DMS53 (cell line): ENCODE measurements around the gene CST2.
"Not testable (repeated sequence)": the region's sequence is repeated elsewhere in the genome, so short reads cannot be mapped to it uniquely, and the experiment has no call there.

Experiments
- DNase-seq: peaks from one replicate; lab custom pipeline; 2025; lab: John Stamatoyannopoulos, UW

CST2 gene, protein sequence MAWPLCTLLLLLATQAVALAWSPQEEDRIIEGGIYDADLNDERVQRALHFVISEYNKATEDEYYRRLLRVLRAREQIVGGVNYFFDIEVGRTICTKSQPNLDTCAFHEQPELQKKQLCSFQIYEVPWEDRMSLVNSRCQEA

DNA sequence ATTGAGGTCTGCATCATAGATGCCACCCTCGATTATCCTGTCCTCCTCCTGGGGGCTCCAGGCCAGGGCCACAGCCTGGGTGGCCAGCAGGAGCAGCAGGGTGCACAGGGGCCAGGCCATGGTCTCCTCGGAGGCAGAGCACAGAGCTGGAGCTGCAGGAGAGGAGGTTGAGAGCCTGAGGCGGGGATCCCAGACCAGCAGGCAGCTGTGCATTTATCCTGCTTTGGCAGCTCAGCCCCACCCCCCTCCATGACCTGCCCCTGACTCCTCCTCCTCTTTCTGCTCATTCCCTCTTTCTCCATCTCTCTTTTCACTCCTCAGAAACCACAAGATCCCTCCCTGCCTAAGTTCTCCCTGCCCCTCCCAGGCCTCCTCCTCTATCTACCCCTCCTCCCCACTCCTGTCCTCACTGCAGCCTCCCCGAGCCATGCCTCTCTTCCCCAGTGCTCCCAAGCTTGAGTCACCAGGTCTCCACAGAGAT lies at the start of gene CST2:
Gene CST2, minus strand, starts transcription at position 189 of the 481 bp plus-strand sequence. Its CDS starts 69 bp downstream, at position 120.
- DNase-seq = no peak

DNA sequence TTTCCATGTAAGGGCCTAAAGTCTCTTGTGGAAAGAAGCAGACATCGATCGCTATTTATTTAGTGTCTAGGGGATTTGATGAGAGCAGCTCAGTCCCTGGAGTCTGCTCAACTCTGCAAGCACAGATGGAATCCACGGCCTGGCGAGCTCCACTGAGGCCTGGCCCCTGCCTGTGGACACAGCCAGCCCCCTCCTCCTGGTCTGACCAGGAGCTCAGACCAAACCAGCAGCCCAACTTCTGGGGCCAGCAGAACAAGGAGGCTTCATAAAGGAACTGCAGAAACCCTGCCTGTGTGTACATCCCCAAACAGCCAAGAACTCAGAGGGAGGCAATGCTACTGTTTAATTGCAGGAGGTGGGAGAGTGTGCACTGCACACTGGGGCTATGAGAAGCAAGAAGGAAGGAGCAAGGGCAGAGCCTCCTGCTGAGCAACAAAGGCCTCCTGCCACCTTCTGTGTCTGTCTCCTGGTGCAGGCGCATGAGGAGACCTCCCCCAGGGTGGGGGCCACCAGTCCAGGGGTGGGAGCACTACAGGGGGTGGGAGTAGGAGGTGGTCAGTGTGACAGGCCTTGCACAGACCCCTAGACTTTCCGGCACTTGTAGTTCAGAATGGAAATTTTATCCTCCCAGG lies 49.2 kb upstream of the CST2 start:
- no peak for DNase-seq

DNA sequence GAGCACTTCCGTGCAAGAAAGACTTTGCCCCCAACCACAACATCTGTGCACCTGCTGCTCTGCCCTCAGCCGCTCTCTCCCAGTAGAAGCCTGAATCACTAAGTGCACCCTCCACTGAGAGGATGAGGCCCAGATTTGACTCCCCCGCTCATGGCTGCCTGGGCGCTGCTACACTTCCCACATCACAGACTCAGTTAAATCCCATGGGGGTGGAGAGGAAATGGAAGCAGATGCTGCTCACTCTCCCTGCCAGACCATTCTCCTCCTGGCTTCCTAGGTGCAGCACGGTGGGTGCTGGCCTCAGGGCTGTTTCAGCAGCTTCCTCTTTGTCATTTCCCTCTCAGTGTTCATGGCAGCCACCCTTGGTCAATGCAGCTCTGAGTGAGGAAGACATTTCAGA lies 48.2 kb upstream of the CST2 start:
- DNase-seq = no peak

DNA sequence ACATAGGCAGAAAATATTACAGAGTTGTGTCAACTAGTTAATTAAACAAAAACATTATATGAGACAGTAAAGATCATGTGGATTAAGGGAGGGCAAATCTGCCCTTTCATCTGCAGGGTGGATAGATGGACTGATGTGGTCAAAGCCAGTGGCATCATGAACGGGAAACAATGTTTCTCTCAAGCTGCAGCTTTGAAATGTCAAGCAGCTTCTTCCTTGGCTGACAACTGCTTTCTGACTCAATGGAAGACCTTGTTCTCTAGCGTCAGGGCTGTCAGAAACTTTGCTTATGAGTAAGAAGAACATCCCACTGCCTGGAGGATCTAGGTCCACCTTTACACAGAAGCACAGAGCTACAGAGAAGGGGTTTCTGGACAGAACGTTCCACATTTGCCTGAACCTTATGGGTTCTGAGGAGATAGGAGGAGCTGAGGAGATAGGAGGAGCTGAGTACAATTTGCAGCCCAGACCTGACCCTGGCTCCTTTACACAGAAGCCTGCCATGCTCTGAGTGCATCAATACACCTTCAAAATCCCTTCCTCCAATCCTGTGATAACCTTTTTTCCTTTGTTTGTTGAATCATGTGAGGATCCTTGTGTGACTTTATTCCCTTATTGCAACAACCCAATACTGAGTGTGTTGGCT lies 47.0 kb upstream of the CST2 start:
- no peak for DNase-seq

DNA sequence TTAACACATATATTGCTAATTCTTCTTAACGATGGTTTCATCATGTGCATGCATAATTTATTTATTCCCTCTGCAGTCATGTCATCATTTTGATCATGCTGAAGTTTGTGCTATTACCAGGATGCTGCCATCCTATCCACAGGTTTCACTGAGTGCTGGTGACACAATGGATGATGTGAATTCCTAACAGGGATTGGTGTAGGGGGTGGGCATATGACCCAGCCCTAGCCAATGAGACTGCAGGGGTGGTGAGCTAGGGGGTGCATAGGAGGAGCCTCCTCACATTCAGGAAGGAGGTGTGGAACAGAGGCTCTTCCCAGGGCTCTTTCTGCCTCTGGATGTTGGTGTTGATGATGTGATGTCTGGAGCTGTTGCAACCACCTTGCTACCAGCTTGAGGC lies 45.5 kb upstream of the CST2 start:
- DNase-seq = no peak

DNA sequence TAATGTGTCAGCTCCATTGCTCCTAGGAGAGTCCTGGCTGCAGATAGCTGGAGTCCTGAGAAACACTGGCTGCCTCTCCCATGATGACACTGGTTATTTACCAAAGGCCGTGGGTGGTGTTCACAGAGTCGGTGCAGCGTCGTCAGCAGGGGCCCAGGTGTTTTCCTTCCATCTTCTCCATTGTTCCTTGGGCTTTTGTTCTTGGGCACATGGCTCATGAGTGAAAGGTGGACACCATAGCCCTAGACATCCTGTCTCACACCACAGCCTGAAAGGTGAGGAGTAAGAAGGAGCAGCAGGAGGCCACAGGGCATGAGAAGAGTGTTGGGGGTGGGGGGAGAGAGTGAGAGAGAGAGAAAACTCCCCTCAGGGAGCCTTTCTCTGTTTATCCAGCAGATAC lies 43.9 kb upstream of the CST2 start:
- no peak for DNase-seq

DNA sequence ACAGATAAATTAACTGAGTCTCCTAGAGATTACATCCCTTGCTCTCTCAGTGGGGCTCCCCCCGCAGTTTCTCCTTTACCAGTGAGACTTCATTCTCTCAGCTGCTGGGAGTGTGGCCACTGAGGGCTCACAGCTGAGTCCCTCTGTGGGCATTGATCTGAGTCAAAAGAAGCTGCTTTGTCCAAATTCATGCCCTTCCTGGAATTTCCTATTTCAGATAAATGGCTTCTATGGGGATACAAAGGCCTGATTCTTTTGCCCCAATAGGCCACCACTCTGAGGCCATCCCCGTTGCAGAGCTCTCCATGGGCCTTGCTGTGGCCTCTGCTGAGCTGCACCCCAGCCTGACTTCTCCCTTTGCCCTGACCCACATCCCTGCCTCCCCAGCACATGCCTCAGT lies 43.0 kb upstream of the CST2 start:
- no peak for DNase-seq

DNA sequence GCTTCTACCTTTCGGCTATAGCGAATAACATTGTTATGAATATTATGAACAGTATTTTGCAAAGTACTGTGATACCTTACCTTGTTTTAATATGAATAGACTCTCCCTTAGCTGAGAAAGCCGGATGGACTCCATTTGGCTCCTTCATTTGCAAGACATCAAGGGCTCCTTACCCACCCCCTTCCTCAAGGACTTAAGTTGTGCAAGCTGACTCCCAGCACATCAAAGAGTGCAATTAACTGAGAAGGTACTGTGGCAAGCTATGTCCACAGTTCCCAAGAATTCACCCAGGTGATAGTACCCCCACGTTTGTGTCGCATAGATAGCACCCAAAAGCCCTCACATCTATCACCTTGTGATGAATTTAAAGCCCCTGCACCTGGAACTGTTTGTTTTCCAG lies 41.8 kb upstream of the CST2 start:
- DNase-seq = no peak

DNA sequence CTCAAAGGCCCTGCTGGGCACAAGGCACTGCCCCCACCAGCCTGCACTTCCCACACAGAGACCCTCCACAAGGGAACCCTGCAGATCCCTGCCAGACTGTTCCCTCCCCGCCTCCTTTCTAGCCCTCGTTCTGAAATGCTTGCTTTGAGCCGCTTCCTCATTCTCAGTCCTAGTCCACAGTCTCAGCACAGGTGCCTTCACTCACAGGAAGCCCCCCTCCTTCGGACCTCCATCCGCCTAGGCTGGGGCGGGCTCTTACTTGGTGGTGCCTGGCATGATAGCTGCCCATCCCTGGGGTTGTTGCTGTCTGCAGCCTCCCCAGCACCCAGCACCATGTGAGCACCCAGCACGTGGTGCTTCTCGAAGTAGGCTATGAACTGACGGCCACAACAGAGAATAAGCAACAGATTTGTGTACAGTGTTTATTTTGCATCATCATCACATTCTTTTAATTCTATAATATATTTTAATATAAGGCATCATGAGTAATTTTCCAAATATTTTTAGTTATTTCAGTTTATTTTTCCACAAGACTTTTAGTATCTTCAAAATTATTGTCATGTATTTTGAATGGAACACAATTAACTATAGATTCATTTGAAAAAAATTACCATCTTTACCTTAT lies 40.7 kb upstream of the CST2 start:
- DNase-seq = no peak

DNA sequence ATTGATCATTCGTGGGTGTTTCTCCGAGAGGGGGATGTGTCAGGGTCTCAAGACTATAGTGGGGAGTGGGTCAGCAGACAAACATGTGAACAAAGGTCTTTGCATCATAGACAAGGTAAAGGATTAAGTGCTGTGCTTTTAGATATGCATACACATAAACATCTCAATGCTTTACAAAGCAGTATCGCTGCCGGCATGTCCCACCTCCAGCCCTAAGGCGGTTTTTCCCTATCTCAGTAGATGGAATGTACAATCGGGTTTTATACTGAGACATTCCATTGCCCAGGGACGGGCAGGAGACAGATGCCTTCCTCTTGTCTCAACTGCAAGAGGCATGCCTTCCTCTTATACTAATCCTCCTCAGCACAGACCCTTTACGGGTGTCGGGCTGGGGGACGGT lies 34.2 kb upstream of the CST2 start:
- DNase-seq = not testable (repeated sequence)

DNA sequence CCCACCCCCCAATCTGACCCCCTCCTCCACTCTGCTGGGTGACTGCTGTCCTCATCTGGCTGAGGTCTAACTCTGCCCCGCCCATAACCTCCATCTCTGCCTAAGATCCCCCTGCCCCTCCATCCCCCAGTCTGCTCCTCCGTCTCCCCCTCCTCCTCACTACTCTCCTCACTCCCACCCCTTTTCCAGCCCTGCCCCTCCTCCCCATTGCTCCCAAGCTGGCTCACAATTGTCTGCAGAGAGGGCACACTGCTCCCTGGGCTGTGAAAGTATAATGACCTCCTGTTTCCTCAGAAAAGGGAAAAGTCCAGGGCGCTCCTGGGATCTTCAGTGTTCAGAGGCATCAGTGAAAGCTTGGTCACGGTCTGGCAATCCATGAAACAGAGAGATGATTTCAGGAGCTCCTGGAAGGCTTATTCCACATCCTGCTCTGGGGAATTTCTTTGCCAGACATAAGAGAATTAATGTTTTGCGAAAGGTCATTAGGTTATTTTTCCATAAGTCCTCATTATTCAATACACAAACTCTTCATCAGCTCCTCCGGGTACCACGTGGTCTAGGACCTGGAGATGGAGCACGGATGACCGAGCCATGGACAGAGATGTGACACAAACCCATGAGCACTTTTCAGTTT lies 31.6 kb upstream of the CST2 start:
- no peak for DNase-seq

DNA sequence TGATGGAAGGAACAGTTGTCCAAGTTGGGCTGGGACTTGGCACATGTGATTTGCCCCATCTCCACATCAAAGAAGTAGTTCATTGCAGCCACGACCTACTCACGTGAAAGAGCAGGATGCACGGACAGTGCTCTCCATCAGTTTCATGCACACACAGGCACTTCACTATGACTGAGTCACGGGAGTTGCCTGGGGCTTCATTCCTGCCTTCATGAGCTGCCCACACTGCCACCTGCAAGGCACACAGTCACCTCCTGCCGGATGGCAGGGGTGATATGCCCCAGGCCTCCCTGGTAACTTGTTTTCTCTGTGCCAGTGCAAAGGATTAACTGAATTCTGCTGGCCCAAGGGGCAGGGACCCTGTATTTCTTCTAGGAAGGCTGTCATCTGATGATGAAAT lies 30.2 kb upstream of the CST2 start:
- DNase-seq = no peak

DNA sequence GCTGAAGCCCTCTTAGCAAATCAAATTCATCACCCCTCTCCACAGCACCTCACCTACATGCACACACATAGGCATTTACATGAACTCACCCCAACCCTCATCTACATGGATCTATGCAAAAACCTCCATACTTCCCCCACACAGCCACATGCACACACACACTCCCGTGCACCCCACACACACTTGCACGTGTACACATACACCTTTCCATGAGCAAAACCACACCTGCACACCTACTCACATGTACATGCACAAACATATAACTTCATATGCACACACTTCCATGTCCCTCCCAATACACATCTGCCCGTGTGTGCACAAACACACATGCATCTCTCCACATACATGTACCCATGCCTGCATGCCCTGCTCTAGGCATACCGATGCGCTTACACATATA lies 29.7 kb upstream of the CST2 start:
- DNase-seq = no peak

DNA sequence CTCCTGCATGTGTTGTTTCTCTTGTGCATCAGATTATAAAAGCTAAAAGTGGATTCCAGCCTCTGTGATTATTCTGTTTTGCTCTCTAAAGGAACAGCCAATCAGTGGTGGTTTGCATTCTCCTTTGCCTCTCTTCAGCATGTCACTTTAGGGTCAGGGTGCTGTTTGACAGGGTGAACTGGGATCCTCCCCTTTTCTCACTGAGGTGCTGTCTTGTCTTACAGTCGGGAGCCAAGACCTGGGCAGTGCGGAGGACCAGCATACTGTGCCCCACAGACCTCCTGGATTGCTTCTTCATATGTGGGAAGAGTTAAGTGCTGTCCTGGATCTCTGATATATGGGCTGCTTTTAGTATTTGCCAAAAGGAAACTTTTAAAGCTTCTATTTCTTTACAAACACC lies 15.2 kb upstream of the CST2 start:
- no peak for DNase-seq

DNA sequence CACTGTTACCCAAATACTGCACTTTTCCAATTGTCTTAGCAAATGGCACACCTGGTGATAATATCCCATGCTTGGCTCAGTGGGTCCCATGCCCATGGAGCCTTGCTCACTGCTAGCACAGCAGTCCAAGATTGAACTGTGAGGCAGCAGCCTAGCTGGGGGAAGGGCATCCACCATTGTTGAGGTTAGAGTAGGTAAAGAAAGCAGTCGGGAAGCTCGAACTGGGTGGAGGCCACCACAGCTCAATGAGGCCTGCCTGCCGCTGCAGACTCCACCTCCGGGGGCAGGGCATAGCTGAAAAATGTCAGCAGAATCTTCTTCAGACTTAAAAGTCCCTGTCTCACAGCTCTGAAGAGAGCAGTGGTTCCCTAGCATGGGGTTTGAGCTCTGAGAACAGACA lies 9.2 kb upstream of the CST2 start:
- DNase-seq = no peak

DNA sequence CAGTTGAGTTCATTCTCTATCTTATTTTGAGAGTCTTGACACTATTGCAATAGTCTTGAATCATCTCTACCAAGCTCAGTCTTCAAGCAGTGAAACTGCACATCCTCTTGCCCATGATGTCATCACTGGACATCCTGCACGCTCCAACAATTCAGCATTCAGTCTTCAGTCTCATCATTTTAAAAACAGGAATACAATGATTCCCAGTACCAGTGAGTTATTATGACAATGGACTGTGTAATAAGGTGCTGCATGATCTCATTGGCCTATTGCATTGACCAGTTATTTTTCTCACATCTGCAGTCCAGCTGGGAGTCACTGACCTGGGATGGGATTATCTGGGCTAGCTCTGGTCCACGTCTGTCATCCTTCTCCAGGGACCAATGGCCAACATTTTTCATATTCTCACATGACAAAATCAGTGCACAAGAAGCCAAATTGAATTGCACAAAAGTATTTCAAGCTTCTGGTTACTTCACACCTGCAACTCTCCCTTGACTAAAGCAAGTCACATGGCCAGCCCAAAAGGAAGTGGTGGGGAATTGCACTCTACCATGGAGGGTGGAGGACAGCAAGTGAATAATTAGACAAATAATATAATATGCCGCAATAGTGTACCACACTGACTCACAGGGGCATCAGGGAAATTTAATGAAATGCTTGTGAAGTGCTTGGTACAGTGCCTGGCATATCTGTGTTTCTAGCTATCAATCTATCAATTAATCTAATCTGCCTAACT lies 6.4 kb upstream of the CST2 start:
- no peak for DNase-seq

DNA sequence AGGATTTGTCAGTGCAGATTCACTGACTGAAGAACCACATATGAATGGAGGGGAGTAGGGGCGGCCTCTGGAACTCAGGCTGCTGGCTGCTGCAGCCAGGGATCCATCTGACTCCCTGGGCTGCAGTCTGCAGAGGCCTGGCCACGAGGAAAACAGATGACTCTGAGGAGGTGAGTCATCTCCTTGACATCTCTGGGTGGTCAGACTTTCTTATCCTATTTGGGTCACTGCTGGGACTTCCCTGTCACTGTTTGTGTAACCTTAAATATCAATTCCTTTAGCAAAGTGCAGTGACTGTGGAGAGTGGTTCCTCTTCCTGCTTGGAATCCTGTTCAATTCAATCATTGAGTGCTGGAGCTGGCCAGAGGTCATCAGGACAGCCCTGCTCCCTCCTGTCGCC lies 5.4 kb upstream of the CST2 start:
- not testable (repeated sequence) for DNase-seq

DNA sequence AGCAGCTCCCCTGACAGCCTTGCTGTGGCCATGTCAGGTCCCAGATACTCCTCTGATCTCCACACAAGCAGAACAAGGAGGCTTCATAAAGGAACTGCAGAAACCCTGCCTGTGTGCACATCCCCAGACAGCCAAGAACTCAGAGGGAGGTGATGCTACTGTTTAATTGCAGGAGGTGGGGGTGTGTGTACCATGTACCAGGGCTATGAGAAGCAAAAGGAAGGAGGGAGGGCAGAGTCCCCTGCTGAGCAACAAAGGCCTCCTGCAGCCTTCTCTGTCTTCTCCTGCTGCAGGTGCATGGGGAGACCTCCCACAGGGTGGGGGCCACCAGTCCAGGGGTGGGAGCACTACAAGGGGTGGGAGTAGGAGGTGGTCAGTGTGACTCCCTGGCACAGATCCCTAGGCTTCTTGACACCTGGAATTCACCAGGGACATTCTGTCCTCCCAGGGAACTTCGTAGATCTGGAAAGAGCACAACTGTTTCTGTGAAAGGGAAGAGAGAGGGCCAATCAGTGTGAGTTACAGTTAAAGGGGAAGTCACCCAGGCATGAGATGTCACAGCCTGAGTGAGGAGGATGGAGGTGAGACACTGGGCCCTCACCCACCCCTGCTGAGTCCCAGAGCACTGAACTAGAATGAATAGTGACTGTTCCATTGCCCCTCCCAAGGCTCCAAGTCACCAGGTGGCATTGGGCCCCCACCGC lies 2.8 kb downstream of the CST2 start:
- DNase-seq = no peak

DNA sequence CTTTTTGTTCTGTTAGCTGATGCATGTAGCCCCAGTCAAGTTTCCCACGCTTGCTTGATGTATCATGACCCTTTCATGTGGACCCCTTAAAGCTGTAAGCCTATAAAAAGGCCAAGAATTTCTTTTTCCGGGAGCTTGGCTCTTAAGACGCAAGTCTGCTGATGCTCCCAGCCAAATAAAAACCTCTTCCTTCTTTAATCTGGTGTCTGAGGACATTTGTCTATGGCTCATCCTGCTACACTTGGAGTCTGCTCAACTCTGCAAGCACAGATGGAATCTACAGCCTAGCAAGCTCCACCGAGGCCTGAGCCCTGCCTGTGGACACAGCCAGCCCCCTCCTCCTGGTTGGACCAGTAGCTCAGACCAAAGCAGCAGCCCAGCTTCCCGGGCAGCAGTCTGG lies 3.4 kb downstream of the CST2 start:
- DNase-seq = peak; percentile 5

DNA sequence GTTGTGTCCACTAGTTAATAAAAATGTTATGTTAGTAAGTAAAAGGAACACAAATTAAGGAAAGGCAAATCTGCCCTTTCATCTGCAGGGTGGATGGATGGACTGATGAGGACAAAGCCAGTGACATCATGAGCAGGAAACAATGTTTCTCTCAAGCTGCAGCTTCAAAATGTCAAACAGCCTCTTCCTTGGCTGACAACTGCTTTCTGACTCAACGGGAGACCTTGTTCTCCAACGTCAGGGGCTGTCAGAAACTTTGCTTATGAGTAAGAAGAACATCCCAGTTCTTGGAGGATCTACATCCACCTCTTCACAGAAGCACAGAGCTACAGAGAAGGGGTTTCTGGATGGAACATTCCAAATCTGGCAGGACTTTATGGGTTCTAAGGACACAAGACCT lies 6.0 kb downstream of the CST2 start:
- no peak for DNase-seq

DNA sequence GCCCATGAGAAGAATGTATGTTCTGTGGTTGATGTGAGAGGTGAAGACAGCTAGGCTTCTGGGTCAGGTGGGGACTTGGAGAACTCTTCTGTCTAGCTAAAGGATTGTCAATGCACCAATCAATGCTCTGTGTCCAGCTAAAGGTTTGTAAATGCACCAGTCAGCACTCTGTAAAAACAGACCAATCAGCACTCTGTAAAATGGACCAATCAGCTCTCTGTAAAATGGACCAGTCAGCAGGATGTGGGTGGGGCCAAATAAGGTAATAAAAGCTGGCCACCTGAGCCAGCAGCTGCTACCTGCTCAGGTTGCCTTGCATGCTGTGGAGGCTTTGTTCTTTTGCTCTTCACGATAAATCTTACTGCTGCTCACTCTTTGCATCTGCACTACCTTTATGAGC lies 15.0 kb downstream of the CST2 start:
- DNase-seq = not testable (repeated sequence)
